ENCODE data around the gene KLHL21. TPM values are rescaled to one million over a fixed set of nuclear protein-coding genes. Genes with fewer than 3 reads are reported as not detected.

KLHL21 gene
- 41.0 and 96.0 TPM in 2 replicates for total RNA-seq

DNA sequence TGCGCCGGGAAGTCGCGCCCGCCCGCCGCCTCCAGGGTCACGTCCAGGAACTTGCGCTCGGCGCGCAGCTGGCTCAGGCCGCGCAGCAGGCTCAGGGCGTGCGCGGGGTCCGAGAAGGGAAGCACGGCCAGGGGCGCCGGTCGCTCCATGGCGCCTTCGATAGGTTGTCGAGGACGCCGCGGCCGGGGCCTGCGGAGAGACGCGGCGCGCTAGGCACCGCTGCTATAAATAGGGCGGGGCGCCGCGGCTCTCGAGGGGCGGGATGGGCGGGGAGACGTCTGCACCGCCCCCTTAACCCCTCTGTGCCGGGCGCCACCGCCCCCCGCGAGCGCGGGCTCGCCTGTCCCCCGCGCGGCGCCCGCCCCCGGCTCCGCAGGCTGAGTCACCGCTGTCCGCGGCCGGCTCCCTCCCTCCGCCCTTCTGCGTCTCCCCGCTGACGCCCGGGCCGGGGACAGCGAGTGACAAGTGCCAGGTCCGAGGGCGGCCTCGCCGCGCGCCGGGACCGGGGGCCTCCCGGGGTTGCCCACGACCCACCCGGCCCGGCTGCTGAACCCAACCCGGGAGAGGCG, at the start of gene KLHL21:
Gene KLHL21, minus strand, starts transcription at position 201 of the 569 bp plus-strand sequence. Its CDS starts 52 bp downstream, at position 149.

GRCh38 chr1:6624710-6625583, 22.3 kb upstream of the KLHL21 start, which contains the start of gene THAP3:
Gene THAP3, plus strand, starts transcription at chr1:6624868. Its CDS starts 351 bp downstream, at chr1:6625219.

DNA sequence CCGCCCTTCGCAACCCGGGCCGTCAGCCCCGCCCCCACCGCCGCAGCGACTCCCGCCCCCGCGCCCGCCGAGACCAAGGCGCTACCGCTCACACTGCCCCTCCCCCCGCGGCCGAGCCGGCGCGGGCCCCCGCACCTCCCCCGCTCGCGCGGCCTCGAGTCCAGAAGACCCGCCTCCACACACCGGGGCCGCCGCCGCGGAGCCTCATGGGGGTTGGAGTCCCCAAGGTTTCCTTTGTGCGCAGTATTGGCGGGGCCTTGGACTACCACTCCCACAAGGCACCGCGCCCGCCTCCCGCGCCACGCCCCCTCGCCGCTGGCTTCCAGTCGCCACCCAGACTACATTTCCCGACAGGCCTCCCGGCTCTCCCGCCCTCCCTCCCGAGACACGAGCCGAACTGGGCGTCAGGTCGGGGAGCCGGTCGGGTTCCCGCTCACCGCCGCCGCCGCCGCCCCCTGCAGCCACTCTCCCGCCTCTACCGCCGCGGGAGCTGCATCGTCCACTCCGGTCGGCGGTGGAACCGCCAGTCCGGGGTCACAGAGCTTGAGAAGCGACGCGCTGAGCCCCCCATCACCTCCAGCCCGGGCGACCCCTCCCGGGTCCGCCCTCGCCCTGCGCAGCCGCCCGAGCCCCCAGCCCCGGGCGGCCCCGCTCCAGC, 10.8 kb upstream of the KLHL21 start, which contains the start of gene PHF13:
Gene PHF13, plus strand, starts transcription at position 371 of the 658 bp plus-strand sequence. CDS start 336 bp downstream, outside the sequence.

GRCh38 chr1:6579374-6580118, 23.1 kb downstream of the KLHL21 start, which contains the start of gene ZBTB48:
Gene ZBTB48, plus strand, starts transcription at chr1:6579994. Its CDS starts 616 bp downstream, at chr1:6580610.

GRCh38 chr1:6554907-6555778, 47.5 kb downstream of the KLHL21 start, which contains the start of gene TAS1R1:
Gene TAS1R1, plus strand, starts transcription at chr1:6555307. Its CDS starts 67 bp downstream, at chr1:6555374.

GRCh38 chr1:6554031-6554906, 48.4 kb downstream of the KLHL21 start, which contains the start of gene NOL9:
Gene NOL9, minus strand, starts transcription at chr1:6554513. Its CDS starts 11 bp downstream, at chr1:6554502.

Other genes with a start within 250 kb of the KLHL21 start
- gene ACOT7, start 209.1 kb downstream of the KLHL21 start, total RNA-seq = 62.5 and 76.2 TPM in 2 replicates
- 174 and 222 TPM in 2 replicates for gene HES2, start 182.9 kb downstream of the KLHL21 start, total RNA-seq
- gene ESPN, start 178.1 kb downstream of the KLHL21 start, total RNA-seq = 2.4 and 43.2 TPM in 2 replicates
- gene TNFRSF25, start 136.7 kb downstream of the KLHL21 start, total RNA-seq = 11.3 and 20.5 TPM in 2 replicates
- 42.9 and 44.1 TPM in 2 replicates for gene PLEKHG5, start 111.2 kb downstream of the KLHL21 start, total RNA-seq
- gene NOL9, start 48.4 kb downstream of the KLHL21 start, total RNA-seq = 18.8 and 24.6 TPM in 2 replicates
- gene TAS1R1, start 47.6 kb downstream of the KLHL21 start, total RNA-seq = not detected in 2 replicates
- gene ZBTB48, start 22.9 kb downstream of the KLHL21 start, total RNA-seq = 21.3 and 22.6 TPM in 2 replicates
- 8.2 and 20.2 TPM in 2 replicates for gene PHF13, start 10.9 kb upstream of the KLHL21 start, total RNA-seq
- gene THAP3, start 22.0 kb upstream of the KLHL21 start, total RNA-seq = 17.1 and 30.4 TPM in 2 replicates
- 24.9 and 52.9 TPM in 2 replicates for gene DNAJC11, start 98.9 kb upstream of the KLHL21 start, total RNA-seq
- 45.3 and 55.7 TPM in 2 replicates for gene CAMTA1, start 182.6 kb upstream of the KLHL21 start, total RNA-seq

Data from nasal cavity respiratory epithelium epithelial cell of viscerocranial mucosa (primary cell).